GM08714 (cell line): ENCODE results near the gene RAB40B.

Experiments used
- H3K4me3 ChIP-seq: fragments of 200-500 bp; sonication (Bioruptor generic); 2 replicates; pipeline ENCODE4 v1.5.1; 2014; ENCODE audit warnings: mild to moderate bottlenecking, low read length, inconsistent platforms
- ZNF274 ChIP-seq: IDR thresholded peaks from 2 replicates; pipeline ENCODE4 v1.6.1; 2012; ENCODE audit warnings: mild to moderate bottlenecking, low read depth, low read length

RAB40B gene

GRCh38 chr17:82703935-82704865 lies 5.7 kb upstream of the RAB40B start:
- TF ChIP-seq ZNF274, result no peak
- H3K4me3 ChIP-seq, result no peak overlapping the region

DNA sequence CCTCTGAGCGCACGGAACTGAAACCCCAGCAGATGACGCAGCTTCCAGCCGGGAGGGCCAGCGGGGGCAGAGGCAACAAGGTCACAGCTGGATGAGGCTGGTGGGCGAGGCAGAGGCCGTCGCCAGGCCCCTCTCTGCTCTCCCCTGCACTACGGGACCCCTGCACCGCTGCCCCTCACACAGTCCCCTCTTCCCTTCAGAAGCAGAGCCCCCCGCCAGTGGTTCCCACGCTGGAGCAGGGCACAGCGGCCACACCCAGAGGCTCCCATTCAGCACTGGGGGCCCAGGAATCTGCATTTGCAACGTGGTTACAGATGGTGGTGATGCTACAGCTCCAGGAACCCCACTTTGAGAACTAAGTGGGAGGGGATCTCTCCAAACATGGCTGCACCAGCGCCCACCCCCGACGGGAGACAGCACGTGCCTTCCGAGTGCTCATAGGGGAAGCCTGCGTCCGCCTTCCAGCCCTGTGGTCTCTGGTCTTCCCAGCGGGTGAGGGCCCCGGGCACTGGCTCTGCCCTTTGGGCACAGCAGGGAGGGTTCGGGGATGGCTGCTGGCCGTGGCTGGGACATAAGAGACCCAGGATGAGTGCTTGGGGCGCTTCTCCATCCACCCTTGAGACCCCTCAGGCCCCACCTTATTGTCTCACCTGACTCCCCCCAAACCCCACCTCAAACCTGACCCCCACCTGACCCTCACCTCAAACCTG lies 4.7 kb upstream of the RAB40B start:
- TF ChIP-seq ZNF274, result no peak
- no peak overlapping the region for H3K4me3 ChIP-seq

- no peak overlapping the region for H3K4me3 ChIP-seq
- no peak for TF ChIP-seq ZNF274
Measured at GRCh38 chr17:82702231-82702927, 3.9 kb upstream of the RAB40B start.

DNA sequence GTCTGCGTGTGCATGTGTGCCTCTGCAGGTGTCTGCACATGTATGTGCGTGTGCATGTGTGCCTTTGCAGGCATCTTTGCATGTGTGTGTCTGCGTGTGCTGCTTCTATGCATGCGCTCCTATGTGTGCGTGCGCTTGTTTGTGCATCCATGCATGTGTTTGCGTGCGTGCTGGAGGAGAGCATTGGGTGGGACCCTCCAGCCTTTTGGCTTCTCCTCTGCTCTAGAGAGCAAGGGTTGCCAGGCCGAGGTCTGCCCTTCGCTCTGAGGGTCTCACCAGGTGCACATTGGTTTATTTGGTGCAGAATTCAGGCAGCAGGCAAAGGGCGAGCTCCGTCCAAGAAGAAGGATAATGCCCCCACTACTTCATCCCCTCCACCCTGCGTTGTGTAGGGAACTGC lies 1.1 kb upstream of the RAB40B start:
- H3K4me3 ChIP-seq, result no peak overlapping the region
- TF ChIP-seq ZNF274, result no peak

GRCh38 chr17:82698974-82699442 lies 510 bp upstream of the RAB40B start:
- H3K4me3 ChIP-seq, result peak overlapping the region; percentile 62; the same call in 1 of the 2 replicates
- TF ChIP-seq ZNF274, result no peak

GRCh38 chr17:82697808-82698064 lies 762 bp downstream of the RAB40B start:
- peak overlapping the region; percentile 59 for H3K4me3 ChIP-seq
- no peak for TF ChIP-seq ZNF274

GRCh38 chr17:82696916-82697807 lies 1.3 kb downstream of the RAB40B start:
- TF ChIP-seq ZNF274, result no peak
- peak overlapping the region; percentile 59; the same call in 1 of the 2 replicates for H3K4me3 ChIP-seq

- no peak for TF ChIP-seq ZNF274
- H3K4me3 ChIP-seq, result no peak overlapping the region
Measured at GRCh38 chr17:82696259-82696658, 2.2 kb downstream of the RAB40B start.

DNA sequence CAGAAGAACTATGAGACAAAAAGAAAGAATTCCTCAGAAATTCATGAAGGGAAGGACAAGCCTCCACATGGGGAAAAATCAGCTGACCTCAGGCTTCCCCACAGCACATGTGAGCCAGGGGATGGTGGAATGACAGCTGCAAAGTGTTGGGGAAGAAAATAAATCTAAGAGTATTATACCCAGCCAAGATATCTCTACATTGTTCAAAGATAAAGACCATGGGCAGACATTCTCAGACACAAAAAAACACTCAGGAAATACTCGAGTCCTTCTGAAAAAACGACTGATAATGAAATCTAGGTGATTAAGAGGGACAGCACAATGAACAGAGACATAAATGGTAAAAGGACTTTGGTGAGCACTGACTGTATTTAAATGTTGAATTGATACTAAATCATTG lies 3.9 kb downstream of the RAB40B start:
- H3K4me3 ChIP-seq, result no peak overlapping the region
- no peak for TF ChIP-seq ZNF274

DNA sequence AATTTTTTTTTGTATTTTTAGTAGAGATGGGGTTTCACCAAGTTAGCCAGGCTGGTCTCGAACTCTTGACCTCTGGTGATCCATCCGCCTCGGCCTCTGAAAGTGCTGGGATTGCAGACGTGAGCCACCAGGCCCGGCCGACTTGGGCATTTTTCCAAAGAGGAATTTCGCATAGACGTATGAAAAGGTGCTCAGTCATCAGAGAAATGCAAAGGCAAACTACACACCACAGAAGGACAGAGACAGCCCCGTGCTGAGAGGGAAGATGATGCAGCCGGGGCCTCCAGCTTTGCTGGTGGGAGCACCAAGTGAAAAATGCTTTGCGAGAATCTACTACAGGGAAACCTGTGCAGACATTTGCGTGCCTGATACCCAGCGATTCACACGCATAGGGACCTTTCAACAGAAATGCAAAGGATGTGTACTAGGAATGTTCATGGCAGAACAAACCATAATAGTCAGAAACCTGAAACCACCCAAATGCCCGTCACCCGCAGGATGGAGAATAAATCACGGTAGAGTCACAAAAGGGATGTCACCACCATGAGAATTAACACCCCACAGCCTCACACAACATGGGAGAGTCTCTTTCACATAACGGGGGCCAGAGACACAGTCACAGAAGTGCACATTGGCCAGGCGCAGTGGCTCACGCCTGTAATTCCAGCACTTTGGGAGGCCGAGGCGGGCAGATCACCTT lies 5.2 kb downstream of the RAB40B start:
- TF ChIP-seq ZNF274, result no peak
- H3K4me3 ChIP-seq, result no peak overlapping the region

GRCh38 chr17:82692268-82692667 lies 6.2 kb downstream of the RAB40B start:
- no peak overlapping the region for H3K4me3 ChIP-seq

GRCh38 chr17:82691714-82692113 lies 6.8 kb downstream of the RAB40B start:
- no peak for TF ChIP-seq ZNF274

More at GRCh38 chr17:82692268-82692667, 6.2 kb downstream of the RAB40B start:
- no peak for TF ChIP-seq ZNF274

More at GRCh38 chr17:82691714-82692113, 6.8 kb downstream of the RAB40B start:
- H3K4me3 ChIP-seq, result no peak overlapping the region
